Breast epithelium (tissue), 3 donors: ENCODE results near the gene PADI1.

Experiments used
- CTCF ChIP-seq, 3 donors: fragments of 450-650 bp; IDR thresholded peaks; one replicate each; pipeline ENCODE4 v1.5.1; 2016 to 2017; ENCODE audit warnings: antibody characterized with exemption in 3 of 3, mild to moderate bottlenecking in 3 of 3, moderate library complexity in 3 of 3
- POLR2AphosphoS5 ChIP-seq, 3 donors: sonication (generic); formaldehyde crosslinking; IDR thresholded peaks; one replicate each; pipeline ENCODE4 v1.6.1; 2017; ENCODE audit warnings: antibody characterized with exemption in 3 of 3

GRCh38 chr1:17155257-17155920, 49.5 kb upstream of the PADI1 start:
- TF ChIP-seq POLR2AphosphoS5 (IDR thresholded peaks at IDR 0.05) (no peak), CTCF (IDR thresholded peaks at IDR 0.05) (no peak)
